ENCODE measurements around the gene CRIP3. TPM values are rescaled to one million over a fixed set of nuclear protein-coding genes. Genes with fewer than 3 reads are reported as not detected.

Gene CRIP3
- total and polyA plus RNA-seq, 2 of the 13 experiments (the other 11 are each of a cell fraction or from before 2014, with no cell fraction given): 6.3 to 9.3 TPM

DNA sequence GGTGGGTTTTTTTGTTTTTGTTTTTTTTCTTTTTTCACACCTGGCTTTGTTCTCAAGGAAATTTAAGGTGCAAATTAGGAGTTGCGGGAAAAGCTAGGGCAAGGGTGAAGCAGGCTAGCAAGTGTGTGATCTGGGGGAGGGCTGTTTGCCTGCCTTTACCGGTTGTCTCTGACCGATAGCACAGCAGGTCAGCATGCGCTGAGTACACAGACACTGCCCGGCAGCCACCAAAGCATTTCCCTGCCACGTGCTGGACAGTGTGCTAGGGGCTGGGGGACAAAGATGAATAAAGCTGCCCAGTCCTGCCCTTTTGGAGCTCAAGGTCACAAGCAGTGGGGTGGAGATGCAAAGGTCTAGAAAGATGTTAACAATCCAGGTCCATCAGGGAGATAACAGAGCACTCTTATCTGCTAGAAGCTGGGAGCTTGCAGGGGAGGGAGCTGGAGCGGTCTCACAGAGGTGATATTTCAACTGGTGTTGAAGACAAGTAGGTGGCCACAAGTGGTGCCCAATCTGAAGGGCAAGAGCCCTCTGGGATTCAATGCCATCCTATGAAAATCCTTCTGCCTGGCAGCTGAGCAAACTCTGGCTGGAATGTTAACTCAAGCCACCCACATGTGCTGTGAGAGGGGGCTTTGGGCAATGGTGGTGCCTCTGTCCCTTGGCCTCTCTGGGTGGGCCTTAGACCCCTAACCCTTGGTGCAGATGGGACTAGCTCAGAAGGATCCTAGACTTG is 40.8 kb downstream of the CRIP3 start (continued):
- TF ChIP-seq, protein P1, sequence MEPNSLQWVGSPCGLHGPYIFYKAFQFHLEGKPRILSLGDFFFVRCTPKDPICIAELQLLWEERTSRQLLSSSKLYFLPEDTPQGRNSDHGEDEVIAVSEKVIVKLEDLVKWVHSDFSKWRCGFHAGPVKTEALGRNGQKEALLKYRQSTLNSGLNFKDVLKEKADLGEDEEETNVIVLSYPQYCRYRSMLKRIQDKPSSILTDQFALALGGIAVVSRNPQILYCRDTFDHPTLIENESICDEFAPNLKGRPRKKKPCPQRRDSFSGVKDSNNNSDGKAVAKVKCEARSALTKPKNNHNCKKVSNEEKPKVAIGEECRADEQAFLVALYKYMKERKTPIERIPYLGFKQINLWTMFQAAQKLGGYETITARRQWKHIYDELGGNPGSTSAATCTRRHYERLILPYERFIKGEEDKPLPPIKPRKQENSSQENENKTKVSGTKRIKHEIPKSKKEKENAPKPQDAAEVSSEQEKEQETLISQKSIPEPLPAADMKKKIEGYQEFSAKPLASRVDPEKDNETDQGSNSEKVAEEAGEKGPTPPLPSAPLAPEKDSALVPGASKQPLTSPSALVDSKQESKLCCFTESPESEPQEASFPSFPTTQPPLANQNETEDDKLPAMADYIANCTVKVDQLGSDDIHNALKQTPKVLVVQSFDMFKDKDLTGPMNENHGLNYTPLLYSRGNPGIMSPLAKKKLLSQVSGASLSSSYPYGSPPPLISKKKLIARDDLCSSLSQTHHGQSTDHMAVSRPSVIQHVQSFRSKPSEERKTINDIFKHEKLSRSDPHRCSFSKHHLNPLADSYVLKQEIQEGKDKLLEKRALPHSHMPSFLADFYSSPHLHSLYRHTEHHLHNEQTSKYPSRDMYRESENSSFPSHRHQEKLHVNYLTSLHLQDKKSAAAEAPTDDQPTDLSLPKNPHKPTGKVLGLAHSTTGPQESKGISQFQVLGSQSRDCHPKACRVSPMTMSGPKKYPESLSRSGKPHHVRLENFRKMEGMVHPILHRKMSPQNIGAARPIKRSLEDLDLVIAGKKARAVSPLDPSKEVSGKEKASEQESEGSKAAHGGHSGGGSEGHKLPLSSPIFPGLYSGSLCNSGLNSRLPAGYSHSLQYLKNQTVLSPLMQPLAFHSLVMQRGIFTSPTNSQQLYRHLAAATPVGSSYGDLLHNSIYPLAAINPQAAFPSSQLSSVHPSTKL (CRISPR knock-in tag; IDR thresholded peaks at IDR 0.05): peak; percentile 100
- TF ChIP-seq POLR2AphosphoS5 (IDR thresholded peaks at IDR 0.05; ENCODE audit: low read depth, low read length) (peak; percentile 30), MED13 (CRISPR knock-in tag; IDR thresholded peaks at IDR 0.05) (peak; percentile 99), SALL2 (CRISPR knock-in tag; IDR thresholded peaks at IDR 0.05) (peak; percentile 98), KDM4B (CRISPR knock-in tag; IDR thresholded peaks at IDR 0.05) (peak; percentile 96), IRX3 (CRISPR knock-in tag; IDR thresholded peaks at IDR 0.05; ENCODE audit: borderline replicate concordance, low read depth) (peak; percentile 82), HOXA3 (CRISPR knock-in tag; IDR thresholded peaks at IDR 0.05) (peak; percentile 99), ZNF563 (CRISPR knock-in tag; IDR thresholded peaks at IDR 0.05) (peak; percentile 98), FOXP1 (IDR thresholded peaks at IDR 0.05) (peak; percentile 75), FOXP1 (CRISPR knock-in tag; IDR thresholded peaks at IDR 0.05) (peak; percentile 98), PCBP1 (IDR thresholded peaks at IDR 0.05; ENCODE audit: borderline replicate concordance, low read depth, low read length) (no peak), ZNF839 (CRISPR knock-in tag; IDR thresholded peaks at IDR 0.05; ENCODE audit: borderline replicate concordance) (peak; percentile 95; the same call in 1 of the 2 replicates), CBFB (CRISPR knock-in tag; IDR thresholded peaks at IDR 0.05) (peak; percentile 96), KAT8 (CRISPR knock-in tag; IDR thresholded peaks at IDR 0.05) (peak; percentile 95), SNAI1 (CRISPR knock-in tag; IDR thresholded peaks at IDR 0.05; ENCODE audit: borderline replicate concordance) (peak; percentile 97; the same call in 1 of the 2 replicates), ZNF775 (CRISPR knock-in tag; IDR thresholded peaks at IDR 0.05; ENCODE audit: borderline replicate concordance) (peak; percentile 97)
- TF ChIP-seq, protein P2, sequence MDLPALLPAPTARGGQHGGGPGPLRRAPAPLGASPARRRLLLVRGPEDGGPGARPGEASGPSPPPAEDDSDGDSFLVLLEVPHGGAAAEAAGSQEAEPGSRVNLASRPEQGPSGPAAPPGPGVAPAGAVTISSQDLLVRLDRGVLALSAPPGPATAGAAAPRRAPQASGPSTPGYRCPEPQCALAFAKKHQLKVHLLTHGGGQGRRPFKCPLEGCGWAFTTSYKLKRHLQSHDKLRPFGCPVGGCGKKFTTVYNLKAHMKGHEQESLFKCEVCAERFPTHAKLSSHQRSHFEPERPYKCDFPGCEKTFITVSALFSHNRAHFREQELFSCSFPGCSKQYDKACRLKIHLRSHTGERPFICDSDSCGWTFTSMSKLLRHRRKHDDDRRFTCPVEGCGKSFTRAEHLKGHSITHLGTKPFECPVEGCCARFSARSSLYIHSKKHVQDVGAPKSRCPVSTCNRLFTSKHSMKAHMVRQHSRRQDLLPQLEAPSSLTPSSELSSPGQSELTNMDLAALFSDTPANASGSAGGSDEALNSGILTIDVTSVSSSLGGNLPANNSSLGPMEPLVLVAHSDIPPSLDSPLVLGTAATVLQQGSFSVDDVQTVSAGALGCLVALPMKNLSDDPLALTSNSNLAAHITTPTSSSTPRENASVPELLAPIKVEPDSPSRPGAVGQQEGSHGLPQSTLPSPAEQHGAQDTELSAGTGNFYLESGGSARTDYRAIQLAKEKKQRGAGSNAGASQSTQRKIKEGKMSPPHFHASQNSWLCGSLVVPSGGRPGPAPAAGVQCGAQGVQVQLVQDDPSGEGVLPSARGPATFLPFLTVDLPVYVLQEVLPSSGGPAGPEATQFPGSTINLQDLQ (CRISPR knock-in tag; IDR thresholded peaks at IDR 0.05): peak; percentile 86
- TF ChIP-seq, protein P3, sequence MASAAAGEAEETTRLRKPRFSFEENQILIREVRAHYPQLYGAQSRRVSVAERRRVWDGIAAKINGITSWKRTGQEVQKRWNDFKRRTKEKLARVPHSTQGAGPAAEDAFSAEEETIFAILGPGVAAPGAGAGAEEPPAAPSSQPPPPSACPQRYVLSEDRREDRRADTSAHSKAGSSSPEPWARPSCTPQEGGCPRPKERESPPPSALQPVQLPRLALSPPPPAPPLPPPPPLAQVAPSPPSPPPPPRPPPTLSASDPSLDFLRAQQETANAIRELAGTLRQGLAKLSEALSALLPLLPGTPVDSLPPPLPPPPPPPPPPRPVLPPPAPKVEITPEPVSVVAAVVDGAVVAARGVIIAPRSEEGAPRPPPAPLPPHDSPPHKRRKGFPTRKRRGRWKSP (CRISPR knock-in tag; IDR thresholded peaks at IDR 0.05): peak; percentile 99
- TF ChIP-seq, protein P4, sequence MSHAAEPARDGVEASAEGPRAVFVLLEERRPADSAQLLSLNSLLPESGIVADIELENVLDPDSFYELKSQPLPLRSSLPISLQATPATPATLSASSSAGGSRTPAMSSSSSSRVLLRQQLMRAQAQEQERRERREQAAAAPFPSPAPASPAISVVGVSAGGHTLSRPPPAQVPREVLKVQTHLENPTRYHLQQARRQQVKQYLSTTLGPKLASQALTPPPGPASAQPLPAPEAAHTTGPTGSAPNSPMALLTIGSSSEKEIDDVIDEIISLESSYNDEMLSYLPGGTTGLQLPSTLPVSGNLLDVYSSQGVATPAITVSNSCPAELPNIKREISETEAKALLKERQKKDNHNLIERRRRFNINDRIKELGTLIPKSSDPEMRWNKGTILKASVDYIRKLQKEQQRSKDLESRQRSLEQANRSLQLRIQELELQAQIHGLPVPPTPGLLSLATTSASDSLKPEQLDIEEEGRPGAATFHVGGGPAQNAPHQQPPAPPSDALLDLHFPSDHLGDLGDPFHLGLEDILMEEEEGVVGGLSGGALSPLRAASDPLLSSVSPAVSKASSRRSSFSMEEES (CRISPR knock-in tag; IDR thresholded peaks at IDR 0.05): peak; percentile 99
- TF ChIP-seq, protein P5, sequence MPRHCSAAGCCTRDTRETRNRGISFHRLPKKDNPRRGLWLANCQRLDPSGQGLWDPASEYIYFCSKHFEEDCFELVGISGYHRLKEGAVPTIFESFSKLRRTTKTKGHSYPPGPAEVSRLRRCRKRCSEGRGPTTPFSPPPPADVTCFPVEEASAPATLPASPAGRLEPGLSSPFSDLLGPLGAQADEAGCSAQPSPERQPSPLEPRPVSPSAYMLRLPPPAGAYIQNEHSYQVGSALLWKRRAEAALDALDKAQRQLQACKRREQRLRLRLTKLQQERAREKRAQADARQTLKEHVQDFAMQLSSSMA (CRISPR knock-in tag; IDR thresholded peaks at IDR 0.05): peak; percentile 88; the same call in 1 of the 2 replicates
